ENCODE measurements around the gene RPRD1B. TPM values are rescaled to one million over a fixed set of nuclear protein-coding genes. Genes with fewer than 3 reads are reported as not detected.
A peak's percentile ranks its signal among the peaks of the same experiment; 100 is the strongest.

RPRD1B gene
- total RNA-seq, 4 donors from 2014 or later: 15.2 to 25.9 (median 23.6) TPM

DNA sequence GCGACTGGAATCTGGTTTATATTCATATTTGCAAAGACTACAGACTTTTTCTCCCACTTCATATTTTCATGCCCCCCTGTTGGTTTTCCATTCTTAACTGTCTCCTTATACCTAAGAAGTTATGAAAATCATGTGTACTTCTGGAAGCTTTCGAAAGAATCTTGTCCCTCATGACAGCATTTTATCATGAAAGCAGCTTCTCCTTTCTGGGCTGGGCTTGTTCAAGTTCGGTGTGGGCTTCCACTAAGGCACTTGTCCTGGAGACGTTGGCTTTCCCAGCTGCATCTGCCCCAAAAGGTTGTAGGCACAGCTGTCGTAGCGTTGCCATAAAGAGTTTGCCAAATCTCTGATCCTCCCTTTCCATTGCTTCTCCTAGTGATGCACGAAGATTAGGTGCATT, 56.5 kb downstream of the RPRD1B start:
- H3K27me3 ChIP-seq: no peaks in the 10 kb centered on the region
- 76 to 82% methylated on average over 7 of the region's 7 CpGs for whole genome bisulfite sequencing, 2 donors
- intact Hi-C loops (cut with DNase I): no loop called here
- DNase-seq: no peak
- peaks cover 8 to 44% (median 13%) of the 10 kb centered on the region in 3 donors for H3K4me1 ChIP-seq
- peak overlapping the region in 3 of 4 donors; percentile 47 to 73 (median 54) for H3K27ac ChIP-seq
- TF ChIP-seq POLR2A (IDR thresholded peaks at IDR 0.05): no peak
- TF ChIP-seq, protein P1, sequence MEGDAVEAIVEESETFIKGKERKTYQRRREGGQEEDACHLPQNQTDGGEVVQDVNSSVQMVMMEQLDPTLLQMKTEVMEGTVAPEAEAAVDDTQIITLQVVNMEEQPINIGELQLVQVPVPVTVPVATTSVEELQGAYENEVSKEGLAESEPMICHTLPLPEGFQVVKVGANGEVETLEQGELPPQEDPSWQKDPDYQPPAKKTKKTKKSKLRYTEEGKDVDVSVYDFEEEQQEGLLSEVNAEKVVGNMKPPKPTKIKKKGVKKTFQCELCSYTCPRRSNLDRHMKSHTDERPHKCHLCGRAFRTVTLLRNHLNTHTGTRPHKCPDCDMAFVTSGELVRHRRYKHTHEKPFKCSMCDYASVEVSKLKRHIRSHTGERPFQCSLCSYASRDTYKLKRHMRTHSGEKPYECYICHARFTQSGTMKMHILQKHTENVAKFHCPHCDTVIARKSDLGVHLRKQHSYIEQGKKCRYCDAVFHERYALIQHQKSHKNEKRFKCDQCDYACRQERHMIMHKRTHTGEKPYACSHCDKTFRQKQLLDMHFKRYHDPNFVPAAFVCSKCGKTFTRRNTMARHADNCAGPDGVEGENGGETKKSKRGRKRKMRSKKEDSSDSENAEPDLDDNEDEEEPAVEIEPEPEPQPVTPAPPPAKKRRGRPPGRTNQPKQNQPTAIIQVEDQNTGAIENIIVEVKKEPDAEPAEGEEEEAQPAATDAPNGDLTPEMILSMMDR (IDR thresholded peaks at IDR 0.05): no peak
- H3K4me3 ChIP-seq: no peak overlapping the region
- no peaks in the 10 kb centered on the region for H3K9me3 ChIP-seq
- peaks cover 8 to 79% (median 9%) of the 10 kb centered on the region in 3 donors for H3K36me3 ChIP-seq

DNA sequence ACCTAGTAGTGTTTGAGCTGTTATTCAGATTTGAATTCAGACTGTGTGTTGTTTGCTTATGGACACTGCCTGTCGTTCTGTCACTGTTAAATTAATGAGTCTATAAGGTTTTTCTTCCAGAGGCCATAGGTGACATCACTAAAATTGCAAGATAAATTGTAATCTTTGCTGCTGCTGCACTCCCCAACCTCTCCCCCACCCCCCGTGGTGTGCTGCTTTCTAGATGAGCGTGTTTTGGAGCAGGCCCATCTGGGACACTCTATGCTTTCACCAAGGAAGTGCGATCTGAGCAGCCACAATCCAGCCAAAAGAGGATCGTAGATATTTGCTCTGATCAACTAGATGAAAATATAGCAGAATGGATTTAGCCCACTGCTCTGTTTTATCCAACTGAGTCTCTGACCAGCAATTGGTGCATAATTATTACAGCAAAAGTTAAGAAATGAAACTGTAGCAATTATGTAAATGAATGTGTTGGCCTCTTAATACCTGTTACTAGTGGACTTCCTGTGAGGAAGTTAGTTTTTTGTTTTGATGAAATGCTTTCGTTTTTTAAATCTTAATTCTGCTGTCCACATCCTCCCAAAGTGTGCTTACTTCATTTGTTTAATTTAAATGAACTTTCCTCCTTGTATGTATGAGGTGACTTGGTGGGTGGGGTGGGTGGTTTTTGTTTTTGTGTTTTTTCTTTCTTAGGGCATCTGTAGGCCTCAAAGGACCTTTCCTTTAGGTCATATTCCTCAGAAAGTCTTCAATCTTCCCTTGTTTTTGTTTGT, 58.1 kb downstream of the RPRD1B start:
- Histone ChIP-seq H3K27ac (peak overlapping the region; percentile 1 to 73 (median 52)), H3K27me3 (no peaks in the 10 kb centered on the region), H3K4me1 (peaks cover 15 to 47% (median 17%) of the 10 kb centered on the region in 3 donors), H3K4me3 (no peak overlapping the region), H3K9me3 (no peaks in the 10 kb centered on the region), H3K36me3 (peaks cover 4 to 63% (median 8%) of the 10 kb centered on the region in 3 donors)
- intact Hi-C loops (cut with DNase I): no loop called here
- TF ChIP-seq, protein P1 (IDR thresholded peaks at IDR 0.05): no peak
- TF ChIP-seq POLR2A (IDR thresholded peaks at IDR 0.05): no peak
- WGBS, 2 donors: 36 to 60% methylated on average over 4 to 6 of the region's 6 CpGs
- no peak for DNase-seq

DNA sequence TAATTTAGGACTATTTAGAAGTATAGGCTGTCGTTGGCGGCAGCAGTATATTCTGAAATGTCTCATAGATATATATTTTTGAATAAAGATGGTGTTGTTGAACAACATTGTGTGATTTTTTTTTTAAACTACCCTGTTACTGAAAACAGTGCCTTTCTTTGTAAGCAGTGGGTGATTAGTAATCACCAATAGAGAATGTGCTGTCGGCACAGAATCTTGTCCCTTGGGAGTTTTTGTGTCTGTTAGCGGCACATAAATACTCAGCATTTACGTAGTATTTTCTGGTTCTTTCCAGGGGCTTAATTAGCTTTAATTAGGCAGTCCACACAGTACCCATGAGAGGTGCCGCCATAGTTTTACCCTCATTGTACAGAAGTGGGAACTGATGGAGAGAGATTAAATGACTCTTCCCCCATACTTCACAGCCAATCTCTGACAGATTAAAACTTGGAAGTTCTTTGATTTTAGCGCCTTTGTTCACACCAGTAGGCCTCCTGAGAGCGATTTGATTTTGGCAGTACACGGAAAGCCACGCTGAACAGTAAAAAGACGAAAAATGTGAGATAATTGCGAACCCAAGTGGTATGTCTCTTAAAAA, 58.8 kb downstream of the RPRD1B start:
- 89% methylated on average over 12 of the region's 12 CpGs for WGBS, 2 donors
- no peaks in the 10 kb centered on the region for H3K9me3 ChIP-seq
- H3K4me1 ChIP-seq: peaks cover 15 to 47% (median 17%) of the 10 kb centered on the region in 3 donors
- no peak for TF ChIP-seq POLR2A (IDR thresholded peaks at IDR 0.05)
- TF ChIP-seq, protein P1 (IDR thresholded peaks at IDR 0.05): no peak
- no peak for DNase-seq
- intact Hi-C loops (cut with DNase I): no loop called here
- H3K27ac ChIP-seq: peak overlapping the region in 3 of 4 donors; percentile 43 to 73 (median 57)
- H3K36me3 ChIP-seq: peaks cover 3 to 56% (median 8%) of the 10 kb centered on the region in 3 donors
- no peak overlapping the region for H3K4me3 ChIP-seq
- no peaks in the 10 kb centered on the region for H3K27me3 ChIP-seq

DNA sequence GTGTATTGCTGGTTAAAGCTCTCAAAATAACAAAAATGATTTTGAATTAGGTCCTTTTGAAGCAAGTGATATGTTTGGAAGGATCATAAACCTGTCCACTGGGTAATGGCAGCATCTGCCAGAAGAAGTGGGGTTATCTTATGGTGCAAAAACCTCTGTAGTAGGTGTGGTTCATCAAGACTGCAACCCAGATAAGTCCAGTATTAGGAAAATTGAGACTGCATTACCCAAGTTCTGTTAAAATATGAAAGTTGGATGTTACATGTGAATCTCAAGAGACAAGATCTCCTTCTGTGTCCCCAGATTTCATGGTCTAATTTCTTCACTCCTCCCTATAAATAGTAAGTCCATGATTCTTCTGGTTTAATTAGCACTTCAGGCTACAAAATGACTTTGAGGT, 59.4 kb downstream of the RPRD1B start:
- peaks cover 15 to 47% (median 17%) of the 10 kb centered on the region in 3 donors for H3K4me1 ChIP-seq
- no peak for DNase-seq
- no peaks in the 10 kb centered on the region for H3K9me3 ChIP-seq
- TF ChIP-seq, protein P1 (IDR thresholded peaks at IDR 0.05): no peak
- no peak for TF ChIP-seq POLR2A (IDR thresholded peaks at IDR 0.05)
- H3K27ac ChIP-seq: peak overlapping the region in 3 of 4 donors; percentile 43 to 73 (median 57)
- intact Hi-C loops (cut with DNase I): no loop called here
- H3K4me3 ChIP-seq: no peak overlapping the region
- peaks cover 1 to 51% (median 8%) of the 10 kb centered on the region in 3 donors for H3K36me3 ChIP-seq
- H3K27me3 ChIP-seq: no peaks in the 10 kb centered on the region

DNA sequence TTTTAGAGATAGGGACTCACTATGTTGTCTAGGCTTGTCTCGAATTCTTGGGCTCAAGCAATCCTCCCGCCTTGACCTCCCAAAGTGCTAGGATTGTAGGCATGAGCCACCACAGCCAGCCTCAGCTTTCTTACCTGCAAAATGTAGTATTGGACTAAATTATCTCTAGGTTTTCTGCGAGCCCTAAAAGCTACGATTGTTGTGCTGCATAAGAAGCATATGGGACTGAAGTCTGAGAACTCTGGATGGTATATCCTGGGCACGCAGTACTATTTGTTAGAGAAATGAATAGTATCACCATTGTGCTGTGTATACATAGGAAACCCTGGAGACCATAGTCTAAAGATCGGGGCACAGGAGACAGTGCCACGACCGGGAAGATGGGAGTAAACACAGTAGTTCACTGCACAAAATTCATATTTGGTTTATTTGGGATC, 60.1 kb downstream of the RPRD1B start:
- no peak for TF ChIP-seq POLR2A (IDR thresholded peaks at IDR 0.05)
- TF ChIP-seq, protein P1 (IDR thresholded peaks at IDR 0.05): no peak
- Histone ChIP-seq H3K27ac (no peak overlapping the region), H3K36me3 (peaks cover 0 to 44% (median 8%) of the 10 kb centered on the region in 3 donors), H3K4me1 (peaks cover 15 to 47% (median 17%) of the 10 kb centered on the region in 3 donors), H3K4me3 (no peak overlapping the region), H3K27me3 (no peaks in the 10 kb centered on the region), H3K9me3 (no peaks in the 10 kb centered on the region)
- intact Hi-C loops (cut with DNase I): no loop called here
- 83 to 95% methylated on average over 8 of the region's 8 CpGs for WGBS, 2 donors
- DNase-seq: no peak

Measured in esophagus squamous epithelium (tissue), 5 donors.